ENCODE results near the gene PLCB4. TPM values are rescaled to one million over a fixed set of nuclear protein-coding genes. Genes with fewer than 3 reads are reported as not detected.

Gene PLCB4
- total and polyA plus RNA-seq, 7 experiments from 2014 or later: 0.05 to 0.09 TPM; not detected in 5

- H3K9me3 ChIP-seq (ENCODE audit: control insufficient read depth in 2 of 3, low read length in 3 of 3): no peaks in the 10 kb centered on the region
- H3K27ac ChIP-seq (ENCODE audit: low read depth, low read length): no peak overlapping the region
- no peaks in the 10 kb centered on the region for H3K4me1 ChIP-seq (ENCODE audit: control insufficient read depth in 2 of 2, insufficient read depth in 2 of 2, low read length in 2 of 2)
- DNase-seq (no peak), ATAC-seq (no peak)
- no peaks in the 10 kb centered on the region for H3K27me3 ChIP-seq (ENCODE audit: control insufficient read depth in 2 of 2, insufficient read depth in 2 of 2, low read length in 2 of 2)
- no peaks in the 10 kb centered on the region for H3K4me1 Mint-ChIP-seq
- no peak overlapping the region for H3K4me3 ChIP-seq (ENCODE audit: low read length)
- no peaks in the 10 kb centered on the region for H3K36me3 ChIP-seq (ENCODE audit: control insufficient read depth in 2 of 3, insufficient read depth in 3 of 3, low read length in 3 of 3)
- H3K27me3 Mint-ChIP-seq: no peaks in the 10 kb centered on the region
- H3K36me3 Mint-ChIP-seq: no peaks in the 10 kb centered on the region
- ChIA-PET POLR2A (no interaction called here), CTCF (interaction anchor here (1.6 kb wide), 1 partner anchor 10 kb away, joined by 4 read pairs; no protein-coding TSS in a partner anchor)
- H3K4me3 Mint-ChIP-seq: no peak overlapping the region
- intact Hi-C loops (cut with micrococcal nuclease): no loop called here
- peaks cover 0 to 4% (median 0%) of the 10 kb centered on the region in 11 donors for H3K9me3 Mint-ChIP-seq
- H3K27ac Mint-ChIP-seq: no peak overlapping the region
Measured at GRCh38 chr20:9367746-9368145, 298.9 kb downstream of the PLCB4 start.

GRCh38 chr20:9368893-9369292, 300.0 kb downstream of the PLCB4 start:
- Histone ChIP-seq H3K4me3 (ENCODE audit: low read length) (no peak overlapping the region), H3K9me3 (ENCODE audit: control insufficient read depth in 2 of 3, low read length in 3 of 3) (no peaks in the 10 kb centered on the region), H3K36me3 (ENCODE audit: control insufficient read depth in 2 of 3, insufficient read depth in 3 of 3, low read length in 3 of 3) (no peaks in the 10 kb centered on the region), H3K27ac (ENCODE audit: low read depth, low read length) (no peak overlapping the region), H3K4me1 (ENCODE audit: control insufficient read depth in 2 of 2, insufficient read depth in 2 of 2, low read length in 2 of 2) (no peaks in the 10 kb centered on the region), H3K27me3 (ENCODE audit: control insufficient read depth in 2 of 2, insufficient read depth in 2 of 2, low read length in 2 of 2) (no peaks in the 10 kb centered on the region)
- Mint-ChIP-seq H3K27me3 (no peaks in the 10 kb centered on the region), H3K4me3 (no peak overlapping the region), H3K36me3 (no peaks in the 10 kb centered on the region), H3K9me3 (peaks cover 0 to 4% (median 0%) of the 10 kb centered on the region in 11 donors), H3K27ac (no peak overlapping the region), H3K4me1 (no peaks in the 10 kb centered on the region)
- POLR2A ChIA-PET: no interaction called here
- ATAC-seq: no peak
- intact Hi-C loops (cut with micrococcal nuclease): no loop called here
- DNase-seq: no peak
- CTCF ChIA-PET: interaction anchor here (1.6 kb wide), 1 partner anchor 11 kb away, joined by 4 read pairs; no protein-coding TSS in a partner anchor

GRCh38 chr20:9369557-9369956, 300.7 kb downstream of the PLCB4 start:
- no peaks in the 10 kb centered on the region for H3K9me3 ChIP-seq (ENCODE audit: control insufficient read depth in 2 of 3, low read length in 3 of 3)
- no peaks in the 10 kb centered on the region for H3K4me1 ChIP-seq (ENCODE audit: control insufficient read depth in 2 of 2, insufficient read depth in 2 of 2, low read length in 2 of 2)
- Mint-ChIP-seq H3K9me3 (peaks cover 0 to 2% (median 0%) of the 10 kb centered on the region in 11 donors), H3K4me3 (no peak overlapping the region), H3K36me3 (no peaks in the 10 kb centered on the region), H3K4me1 (no peaks in the 10 kb centered on the region), H3K27me3 (no peaks in the 10 kb centered on the region), H3K27ac (no peak overlapping the region)
- ATAC-seq: no peak
- no peaks in the 10 kb centered on the region for H3K36me3 ChIP-seq (ENCODE audit: control insufficient read depth in 2 of 3, insufficient read depth in 3 of 3, low read length in 3 of 3)
- intact Hi-C loops (cut with micrococcal nuclease): no loop called here
- no peaks in the 10 kb centered on the region for H3K27me3 ChIP-seq (ENCODE audit: control insufficient read depth in 2 of 2, insufficient read depth in 2 of 2, low read length in 2 of 2)
- POLR2A ChIA-PET: no interaction called here
- no peak overlapping the region for H3K27ac ChIP-seq (ENCODE audit: low read depth, low read length)
- CTCF ChIA-PET: no interaction called here
- no peak for DNase-seq
- H3K4me3 ChIP-seq (ENCODE audit: low read length): no peak overlapping the region

DNA sequence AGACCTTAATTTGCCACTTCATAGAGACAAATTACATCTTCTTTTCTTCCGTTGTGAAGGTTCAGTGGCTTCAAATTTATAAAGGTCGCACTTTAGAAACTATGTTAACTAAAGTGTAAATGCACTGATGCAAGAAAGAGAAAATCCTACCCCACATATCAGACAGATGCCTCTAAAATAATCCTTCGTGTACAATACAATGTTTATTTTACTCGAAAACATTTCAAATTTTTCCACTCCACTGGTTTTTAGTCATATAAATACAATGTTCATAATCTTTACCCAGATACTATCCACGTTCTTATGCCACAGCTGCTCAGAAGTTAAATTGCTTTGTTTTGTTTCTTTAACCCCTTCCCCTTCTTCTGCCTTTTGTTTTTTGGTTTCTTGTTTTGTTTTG, 305.2 kb downstream of the PLCB4 start:
- DNase-seq (no peak), ATAC-seq (no peak)
- Mint-ChIP-seq H3K27me3 (no peaks in the 10 kb centered on the region), H3K36me3 (no peaks in the 10 kb centered on the region), H3K4me1 (no peaks in the 10 kb centered on the region), H3K27ac (no peak overlapping the region), H3K9me3 (peaks cover 0 to 1% (median 0%) of the 10 kb centered on the region in 11 donors), H3K4me3 (no peak overlapping the region)
- Histone ChIP-seq H3K27me3 (ENCODE audit: control insufficient read depth in 2 of 2, insufficient read depth in 2 of 2, low read length in 2 of 2) (no peaks in the 10 kb centered on the region), H3K4me3 (ENCODE audit: low read length) (no peak overlapping the region), H3K9me3 (ENCODE audit: control insufficient read depth in 2 of 3, low read length in 3 of 3) (no peaks in the 10 kb centered on the region), H3K36me3 (ENCODE audit: control insufficient read depth in 2 of 3, insufficient read depth in 3 of 3, low read length in 3 of 3) (no peaks in the 10 kb centered on the region), H3K4me1 (ENCODE audit: control insufficient read depth in 2 of 2, insufficient read depth in 2 of 2, low read length in 2 of 2) (no peaks in the 10 kb centered on the region), H3K27ac (ENCODE audit: low read depth, low read length) (no peak overlapping the region)
- ChIA-PET POLR2A (no interaction called here), CTCF (no interaction called here)
- intact Hi-C loops (cut with micrococcal nuclease): no loop called here

- H3K4me1 Mint-ChIP-seq: no peaks in the 10 kb centered on the region
- POLR2A ChIA-PET: no interaction called here
- no peaks in the 10 kb centered on the region for H3K36me3 Mint-ChIP-seq
- CTCF ChIA-PET: no interaction called here
- Histone ChIP-seq H3K36me3 (ENCODE audit: control insufficient read depth in 2 of 3, insufficient read depth in 3 of 3, low read length in 3 of 3) (no peaks in the 10 kb centered on the region), H3K27ac (ENCODE audit: low read depth, low read length) (no peak overlapping the region), H3K4me1 (ENCODE audit: control insufficient read depth in 2 of 2, insufficient read depth in 2 of 2, low read length in 2 of 2) (no peaks in the 10 kb centered on the region), H3K27me3 (ENCODE audit: control insufficient read depth in 2 of 2, insufficient read depth in 2 of 2, low read length in 2 of 2) (no peaks in the 10 kb centered on the region), H3K9me3 (ENCODE audit: control insufficient read depth in 2 of 3, low read length in 3 of 3) (no peaks in the 10 kb centered on the region), H3K4me3 (ENCODE audit: low read length) (no peak overlapping the region)
- ATAC-seq (no peak), DNase-seq (no peak)
- intact Hi-C loops (cut with micrococcal nuclease): no loop called here
- H3K4me3 Mint-ChIP-seq: no peak overlapping the region
- H3K27me3 Mint-ChIP-seq: no peaks in the 10 kb centered on the region
- peaks cover 0 to 1% (median 0%) of the 10 kb centered on the region in 11 donors for H3K9me3 Mint-ChIP-seq
- no peak overlapping the region for H3K27ac Mint-ChIP-seq
Measured at GRCh38 chr20:9374480-9374879, 305.6 kb downstream of the PLCB4 start.

- Mint-ChIP-seq H3K27me3 (no peaks in the 10 kb centered on the region), H3K36me3 (no peaks in the 10 kb centered on the region), H3K27ac (no peak overlapping the region), H3K4me1 (no peaks in the 10 kb centered on the region), H3K9me3 (no peaks in the 10 kb centered on the region), H3K4me3 (no peak overlapping the region)
- CTCF ChIA-PET: no interaction called here
- ATAC-seq: no peak
- H3K27ac ChIP-seq (ENCODE audit: low read depth, low read length): no peak overlapping the region
- POLR2A ChIA-PET: no interaction called here
- H3K4me1 ChIP-seq (ENCODE audit: control insufficient read depth in 2 of 2, insufficient read depth in 2 of 2, low read length in 2 of 2): no peaks in the 10 kb centered on the region
- no peak for DNase-seq
- intact Hi-C loops (cut with micrococcal nuclease): no loop called here
- no peak overlapping the region for H3K4me3 ChIP-seq (ENCODE audit: low read length)
- no peaks in the 10 kb centered on the region for H3K27me3 ChIP-seq (ENCODE audit: control insufficient read depth in 2 of 2, insufficient read depth in 2 of 2, low read length in 2 of 2)
- H3K36me3 ChIP-seq (ENCODE audit: control insufficient read depth in 2 of 3, insufficient read depth in 3 of 3, low read length in 3 of 3): no peaks in the 10 kb centered on the region
- H3K9me3 ChIP-seq (ENCODE audit: control insufficient read depth in 2 of 3, low read length in 3 of 3): no peaks in the 10 kb centered on the region
Measured at GRCh38 chr20:9375221-9375681, 306.4 kb downstream of the PLCB4 start.

DNA sequence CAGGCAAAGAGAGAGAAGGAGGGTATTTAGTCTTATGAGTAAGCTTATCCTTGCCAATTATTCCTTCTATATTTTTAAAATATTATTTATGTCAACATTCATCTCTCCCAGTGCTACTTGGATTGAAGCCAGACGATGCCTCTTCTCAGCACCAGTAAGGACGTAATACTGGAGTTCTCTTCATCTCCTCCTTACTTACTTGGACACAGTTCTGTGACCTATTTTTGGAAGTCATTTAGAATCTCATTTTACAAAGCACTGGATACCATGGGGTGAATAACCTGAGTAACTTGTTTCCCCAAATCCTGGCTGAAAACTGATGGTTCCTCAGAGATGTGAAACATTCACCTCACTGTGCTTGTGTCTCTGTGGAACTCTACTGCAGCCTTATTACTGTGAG, 308.1 kb downstream of the PLCB4 start:
- ChIA-PET CTCF (interaction anchor here (0.7 kb wide), 1 partner anchor 560 kb away, joined by 3 read pairs; no protein-coding TSS in a partner anchor), POLR2A (no interaction called here)
- no peaks in the 10 kb centered on the region for H3K27me3 ChIP-seq (ENCODE audit: control insufficient read depth in 2 of 2, insufficient read depth in 2 of 2, low read length in 2 of 2)
- Mint-ChIP-seq H3K4me3 (no peak overlapping the region), H3K27me3 (no peaks in the 10 kb centered on the region), H3K36me3 (no peaks in the 10 kb centered on the region), H3K9me3 (peaks cover 0 to 2% (median 0%) of the 10 kb centered on the region in 11 donors), H3K4me1 (no peaks in the 10 kb centered on the region), H3K27ac (no peak overlapping the region)
- ATAC-seq: no peak
- no peak for DNase-seq
- intact Hi-C loops (cut with micrococcal nuclease): no loop called here
- no peaks in the 10 kb centered on the region for H3K9me3 ChIP-seq (ENCODE audit: control insufficient read depth in 2 of 3, low read length in 3 of 3)
- H3K4me3 ChIP-seq (ENCODE audit: low read length): no peak overlapping the region
- H3K27ac ChIP-seq (ENCODE audit: low read depth, low read length): no peak overlapping the region
- H3K36me3 ChIP-seq (ENCODE audit: control insufficient read depth in 2 of 3, insufficient read depth in 3 of 3, low read length in 3 of 3): no peaks in the 10 kb centered on the region
- H3K4me1 ChIP-seq (ENCODE audit: control insufficient read depth in 2 of 2, insufficient read depth in 2 of 2, low read length in 2 of 2): no peaks in the 10 kb centered on the region

Measured in naive thymus-derived CD4-positive, alpha-beta T cell (primary cell).